Natural killer cell (primary cell): ENCODE data around the gene DAPK1. TPM values are rescaled to one million over a fixed set of nuclear protein-coding genes. Genes with fewer than 3 reads are reported as not detected.
"Not testable (repeated sequence)": the region's sequence is repeated elsewhere in the genome, so short reads cannot be mapped to it uniquely, and the experiment has no call there.

Experiments
- ATAC-seq, 3 donors: fragments of 150-1000 bp in 2 of 3; fragments of 200-7000 bp in 1 of 3; cut with Tn5 transposase; 1 replicate in 1 of 3; 2 replicates in 2 of 3; pipeline ENCODE4 v1.10.0; 2021; ENCODE audit warnings: mild to moderate bottlenecking in 2 of 3, moderate library complexity in 2 of 3
- DNase-seq, 2 donors: peaks; one replicate each; pipeline versions ENCODE4 v3.0.0 to v3.0.0-alpha.2; 2013 to 2021; ENCODE audit warnings: mixed read lengths in 1 of 2
- H3K27ac ChIP-seq: one replicate; pipeline ENCODE4 v1.5.1; 2013; ENCODE audit warnings: mild to moderate bottlenecking, low read length
- H3K27me3 ChIP-seq: one replicate; pipeline ENCODE4 v1.6.1; 2013; ENCODE audit warnings: low read length; ENCODE audit not compliant: control insufficient read depth, insufficient read depth
- H3K36me3 ChIP-seq: one replicate; pipeline ENCODE4 v1.6.1; 2013; ENCODE audit warnings: low read length; ENCODE audit not compliant: control insufficient read depth, insufficient read depth
- H3K4me1 ChIP-seq: one replicate; pipeline ENCODE4 v1.6.1; 2013; ENCODE audit warnings: low read length; ENCODE audit not compliant: control insufficient read depth, insufficient read depth
- H3K4me3 ChIP-seq: one replicate; pipeline ENCODE4 v1.5.1; 2013; ENCODE audit warnings: low read length
- H3K9me3 ChIP-seq: one replicate; pipeline ENCODE4 v1.6.1; 2013; ENCODE audit warnings: low read length; ENCODE audit not compliant: control insufficient read depth, insufficient read depth
- H3K27ac Mint-ChIP-seq, 2 donors: one replicate each; pipeline ENCODE4 v1.8.0; 2022; ENCODE audit warnings: mild to moderate bottlenecking in 2 of 2, mixed read lengths in 2 of 2, moderate library complexity in 1 of 2
- H3K27me3 Mint-ChIP-seq, 2 donors: one replicate each; pipeline ENCODE4 v1.8.0; 2022; ENCODE audit warnings: low read depth in 2 of 2, mixed read lengths in 2 of 2
- H3K36me3 Mint-ChIP-seq: one replicate; pipeline ENCODE4 v1.8.0; 2022; ENCODE audit warnings: mixed read lengths
- H3K4me1 Mint-ChIP-seq, 2 donors: one replicate each; pipeline ENCODE4 v1.8.0; 2022; ENCODE audit warnings: mixed read lengths in 2 of 2
- H3K4me3 Mint-ChIP-seq: one replicate; pipeline ENCODE4 v1.8.0; 2022; ENCODE audit warnings: mild to moderate bottlenecking, moderate library complexity, mixed read lengths
- H3K9me3 Mint-ChIP-seq, 2 donors: one replicate each; pipeline ENCODE4 v1.8.0; 2022; ENCODE audit warnings: mixed read lengths in 2 of 2
- WGBS: methylation state at CpG from one replicate; pipeline ENCODE4 v1.1.7; 2013; ENCODE audit warnings: missing lambda C conversion rate; ENCODE audit not compliant: insufficient coverage; 5-methylcytosine and 5-hydroxymethylcytosine counted together
- intact Hi-C: fragments of 100-400 bp; cut with micrococcal nuclease; formaldehyde crosslinking; loops from one replicate; pipeline ENCODE4 v1.14.2; 2022
- total RNA-seq, 4 donors: library from RNA; stranded (reverse); fragments of 120-200 nt in 1 of 4; gene quantifications; one replicate each; pipeline versions ENCODE4 v1.2.3 to v1.2.4, GENCODE V29; 2013 to 2022
- TF ChIP-seq, protein P1 (sequence below): fragments of 200-600 bp; IDR thresholded peaks from one replicate; pipeline ENCODE4 v1.8.0; 2022; ENCODE audit warnings: antibody characterized with exemption

DAPK1 gene
- total RNA-seq, 3 donors from 2014 or later (not counting 1 experiment from before 2014, with no cell fraction given): 12.2 to 26.5 (median 22.7) TPM

GRCh38 chr9:87498811-87499360 lies 1.2 kb downstream of the DAPK1 start:
- peaks cover 18 to 28% of the 10 kb centered on the region in 2 donors for H3K27me3 Mint-ChIP-seq
- H3K4me3 Mint-ChIP-seq: peak overlapping the region; percentile 73
- 12% methylated on average over 26 of the region's 26 CpGs for WGBS
- Histone ChIP-seq H3K27me3 (peaks cover 2% of the 10 kb centered on the region), H3K9me3 (no peaks in the 10 kb centered on the region), H3K4me1 (no peaks in the 10 kb centered on the region), H3K36me3 (no peaks in the 10 kb centered on the region), H3K27ac (no peak overlapping the region), H3K4me3 (peak overlapping the region; percentile 12)
- peak overlapping the region in 1 of 2 donors; percentile 60 for H3K27ac Mint-ChIP-seq
- no peaks in the 10 kb centered on the region for H3K36me3 Mint-ChIP-seq
- no peaks in the 10 kb centered on the region for H3K9me3 Mint-ChIP-seq
- intact Hi-C loops: no loop called here
- peaks cover 6 to 14% of the 10 kb centered on the region in 2 donors for H3K4me1 Mint-ChIP-seq
- TF ChIP-seq, protein P1, sequence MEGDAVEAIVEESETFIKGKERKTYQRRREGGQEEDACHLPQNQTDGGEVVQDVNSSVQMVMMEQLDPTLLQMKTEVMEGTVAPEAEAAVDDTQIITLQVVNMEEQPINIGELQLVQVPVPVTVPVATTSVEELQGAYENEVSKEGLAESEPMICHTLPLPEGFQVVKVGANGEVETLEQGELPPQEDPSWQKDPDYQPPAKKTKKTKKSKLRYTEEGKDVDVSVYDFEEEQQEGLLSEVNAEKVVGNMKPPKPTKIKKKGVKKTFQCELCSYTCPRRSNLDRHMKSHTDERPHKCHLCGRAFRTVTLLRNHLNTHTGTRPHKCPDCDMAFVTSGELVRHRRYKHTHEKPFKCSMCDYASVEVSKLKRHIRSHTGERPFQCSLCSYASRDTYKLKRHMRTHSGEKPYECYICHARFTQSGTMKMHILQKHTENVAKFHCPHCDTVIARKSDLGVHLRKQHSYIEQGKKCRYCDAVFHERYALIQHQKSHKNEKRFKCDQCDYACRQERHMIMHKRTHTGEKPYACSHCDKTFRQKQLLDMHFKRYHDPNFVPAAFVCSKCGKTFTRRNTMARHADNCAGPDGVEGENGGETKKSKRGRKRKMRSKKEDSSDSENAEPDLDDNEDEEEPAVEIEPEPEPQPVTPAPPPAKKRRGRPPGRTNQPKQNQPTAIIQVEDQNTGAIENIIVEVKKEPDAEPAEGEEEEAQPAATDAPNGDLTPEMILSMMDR: no peak
- DNase-seq: no peak
- ATAC-seq: no peak

- Mint-ChIP-seq H3K4me1 (peaks cover 6 to 14% of the 10 kb centered on the region in 2 donors), H3K9me3 (no peaks in the 10 kb centered on the region), H3K36me3 (no peaks in the 10 kb centered on the region), H3K4me3 (peak overlapping the region; percentile 73), H3K27ac (peak overlapping the region in 1 of 2 donors; percentile 60), H3K27me3 (peaks cover 18 to 28% of the 10 kb centered on the region in 2 donors)
- TF ChIP-seq, protein P1: no peak
- Histone ChIP-seq H3K4me3 (peak overlapping the region; percentile 12), H3K9me3 (no peaks in the 10 kb centered on the region), H3K36me3 (no peaks in the 10 kb centered on the region), H3K4me1 (no peaks in the 10 kb centered on the region), H3K27me3 (peaks cover 2% of the 10 kb centered on the region), H3K27ac (no peak overlapping the region)
- ATAC-seq: no peak
- DNase-seq: no peak
- intact Hi-C loops: no loop called here
- WGBS: 25% methylated on average over 1 of the region's 2 CpGs
These were observed 1.9 kb downstream of the DAPK1 start for GRCh38 chr9:87499424-87500017.

DNA sequence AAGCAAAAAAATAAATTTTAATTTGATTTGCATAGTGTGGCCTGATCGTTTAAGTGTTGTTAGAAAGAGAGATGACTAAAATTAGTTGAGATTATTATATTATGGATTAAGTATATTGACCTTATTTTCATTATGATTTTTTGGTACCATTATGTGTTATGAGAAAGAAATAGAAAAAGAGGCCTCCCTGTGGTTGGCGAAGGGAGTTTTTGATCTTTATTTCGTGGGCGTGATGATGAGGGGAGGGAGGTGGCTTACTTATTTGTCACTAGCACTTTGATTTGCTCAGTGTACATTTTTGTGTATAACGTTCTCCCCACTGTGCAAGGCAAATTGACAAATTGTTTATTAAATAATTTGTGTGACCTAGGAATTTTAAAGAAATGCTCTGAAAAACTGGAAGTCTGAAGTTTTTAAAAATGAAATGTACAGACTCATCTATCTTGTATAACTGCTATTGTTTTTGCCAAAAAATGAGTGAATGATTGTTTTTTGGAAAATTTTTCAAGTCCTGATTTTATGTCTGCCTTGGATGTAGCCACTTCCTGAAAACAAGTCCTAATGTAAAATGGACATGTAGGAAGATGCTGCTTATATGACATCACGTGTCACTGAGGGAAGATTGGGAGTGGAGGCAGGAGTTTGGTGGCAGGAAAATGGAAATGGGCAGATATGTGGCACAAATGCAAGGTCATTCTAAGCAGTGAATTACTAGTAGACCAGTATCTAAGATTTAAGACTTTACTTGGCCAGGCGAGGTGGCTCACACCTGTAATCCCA lies 3.0 kb downstream of the DAPK1 start:
- WGBS: 30% methylated on average over 7 of the region's 7 CpGs
- Histone ChIP-seq H3K9me3 (no peaks in the 10 kb centered on the region), H3K36me3 (no peaks in the 10 kb centered on the region), H3K27ac (no peak overlapping the region), H3K4me1 (no peaks in the 10 kb centered on the region), H3K27me3 (peaks cover 2% of the 10 kb centered on the region), H3K4me3 (no peak overlapping the region)
- no peaks in the 10 kb centered on the region for H3K36me3 Mint-ChIP-seq
- ATAC-seq: peak in 1 of 3 donors; percentile 39
- intact Hi-C loops: no loop called here
- TF ChIP-seq, protein P1: no peak
- H3K4me1 Mint-ChIP-seq: peaks cover 6 to 7% of the 10 kb centered on the region in 2 donors
- no peaks in the 10 kb centered on the region for H3K9me3 Mint-ChIP-seq
- DNase-seq: no peak
- H3K27me3 Mint-ChIP-seq: peaks cover 16 to 28% of the 10 kb centered on the region in 2 donors
- H3K27ac Mint-ChIP-seq: no peak overlapping the region
- no peak overlapping the region for H3K4me3 Mint-ChIP-seq

GRCh38 chr9:87501271-87501656 lies 3.6 kb downstream of the DAPK1 start:
- ATAC-seq, H3K27ac Mint-ChIP-seq, H3K4me1 ChIP-seq, H3K4me3 ChIP-seq, H3K27me3 ChIP-seq, H3K36me3 Mint-ChIP-seq, DNase-seq, H3K27ac ChIP-seq, intact Hi-C loops, H3K4me1 Mint-ChIP-seq, H3K36me3 ChIP-seq, H3K9me3 Mint-ChIP-seq, H3K9me3 ChIP-seq, H3K4me3 Mint-ChIP-seq: not testable (repeated sequence)
- WGBS: 93% methylated on average over 9 of the region's 11 CpGs
- H3K27me3 Mint-ChIP-seq: peaks cover 14 to 28% of the 10 kb centered on the region in 2 donors
